ENCODE data around the gene DLG4. TPM values are rescaled to one million over a fixed set of nuclear protein-coding genes. Genes with fewer than 3 reads are reported as not detected.

DLG4 gene
- total and polyA plus RNA-seq, 3 donors from 2014 or later: 26.3 to 49.8 (median 45.9) TPM

- no peak for DNase-seq
- TF ChIP-seq CTCF (IDR thresholded peaks at IDR 0.05) (no peak), POLR2A (IDR thresholded peaks at IDR 0.05) (no peak)
- peak overlapping the region; percentile 92 to 98 for H3K27ac ChIP-seq
- peak overlapping the region; percentile 69 to 85 for H3K4me3 ChIP-seq
- peaks cover 21% of the 10 kb centered on the region for H3K4me1 ChIP-seq
- intact Hi-C loops (cut with DNase I; ENCODE audit: low total_unique reads): no loop called here
- no peaks in the 10 kb centered on the region for H3K36me3 ChIP-seq (ENCODE audit: low read depth, missing control alignments)
- no peaks in the 10 kb centered on the region for H3K27me3 ChIP-seq
- 23 to 25% methylated on average over 2 of the region's 2 CpGs for WGBS, 2 donors
- no peaks in the 10 kb centered on the region for H3K9me3 ChIP-seq
These were observed 23.8 kb upstream of the DLG4 start for GRCh38 chr17:7243453-7243729.

- TF ChIP-seq POLR2A (IDR thresholded peaks at IDR 0.05) (peak; percentile 43), CTCF (IDR thresholded peaks at IDR 0.05) (peak in 1 of 3 experiments; percentile 4)
- Histone ChIP-seq H3K27ac (peak overlapping the region; percentile 92 to 98), H3K4me3 (peak overlapping the region; percentile 69 to 85), H3K4me1 (peaks cover 21% of the 10 kb centered on the region), H3K27me3 (no peaks in the 10 kb centered on the region), H3K9me3 (no peaks in the 10 kb centered on the region), H3K36me3 (ENCODE audit: low read depth, missing control alignments) (no peaks in the 10 kb centered on the region)
- DNase-seq: peak; percentile 98
- intact Hi-C loops (cut with DNase I; ENCODE audit: low total_unique reads): no loop called here
- 1% methylated on average over 49 of the region's 49 CpGs for WGBS, 2 donors
These were observed 23.2 kb upstream of the DLG4 start for GRCh38 chr17:7242717-7243452.

- Histone ChIP-seq H3K27me3 (no peaks in the 10 kb centered on the region), H3K9me3 (no peaks in the 10 kb centered on the region), H3K36me3 (ENCODE audit: low read depth, missing control alignments) (no peaks in the 10 kb centered on the region), H3K4me1 (peaks cover 27% of the 10 kb centered on the region), H3K4me3 (peak within 1 kb of the TSS; percentile 69 to 85), H3K27ac (peak within 1 kb of the TSS; percentile 92 to 98)
- peak in 1 of 3 experiments; percentile 8 for TF ChIP-seq CTCF (IDR thresholded peaks at IDR 0.05)
- peak; percentile 12 for TF ChIP-seq POLR2A (IDR thresholded peaks at IDR 0.05)
- DNase-seq: peak; percentile 96
- WGBS, 2 donors: 0 to 1% methylated on average over 37 to 62 of the region's 62 CpGs
- intact Hi-C loops (cut with DNase I; ENCODE audit: low total_unique reads): no loop called here
These were observed 22.4 kb upstream of the DLG4 start, which contains the start of gene GABARAP for GRCh38 chr17:7241783-7242716. Gene GABARAP (minus strand): TSS chr17:7242449. CDS start chr17:7242330, 119 bp downstream.

GRCh38 chr17:7241090-7241733, 21.6 kb upstream of the DLG4 start:
- 15 to 16% methylated on average over 9 of the region's 9 CpGs for WGBS, 2 donors
- DNase-seq: no peak
- Histone ChIP-seq H3K4me3 (peak overlapping the region; percentile 69 to 85), H3K4me1 (peaks cover 33% of the 10 kb centered on the region), H3K27me3 (no peaks in the 10 kb centered on the region), H3K36me3 (ENCODE audit: low read depth, missing control alignments) (no peaks in the 10 kb centered on the region), H3K9me3 (no peaks in the 10 kb centered on the region), H3K27ac (peak overlapping the region; percentile 92 to 98)
- intact Hi-C loops (cut with DNase I; ENCODE audit: low total_unique reads): no loop called here
- TF ChIP-seq POLR2A (IDR thresholded peaks at IDR 0.05): no peak
- no peak for TF ChIP-seq CTCF (IDR thresholded peaks at IDR 0.05)
